ENCODE measurements around the gene EDN2.

Gene EDN2

GRCh38 chr1:41435570-41436178 is 48.8 kb downstream of the EDN2 start:
- Histone ChIP-seq H3K9me3 (ENCODE audit: control insufficient read depth, low read depth, low read length) (no peaks in the 10 kb centered on the region), H3K9ac (ENCODE audit: low read length) (no peak overlapping the region), H3K4me3 (ENCODE audit: low read length) (no peak overlapping the region), H3K27me3 (ENCODE audit: control insufficient read depth, insufficient read depth, low read length) (no peaks in the 10 kb centered on the region), H3K36me3 (ENCODE audit: control insufficient read depth, low read depth, low read length) (no peaks in the 10 kb centered on the region), H3K4me1 (ENCODE audit: control insufficient read depth, low read depth, low read length) (peaks cover 14% of the 10 kb centered on the region), H3K27ac (ENCODE audit: low read length) (no peak overlapping the region)

GRCh38 chr1:41434748-41435449 is 49.6 kb downstream of the EDN2 start:
- H3K27me3 ChIP-seq (ENCODE audit: control insufficient read depth, insufficient read depth, low read length): no peaks in the 10 kb centered on the region
- H3K9ac ChIP-seq (ENCODE audit: low read length): no peak overlapping the region
- no peak overlapping the region for H3K4me3 ChIP-seq (ENCODE audit: low read length)
- no peak overlapping the region for H3K27ac ChIP-seq (ENCODE audit: low read length)
- no peaks in the 10 kb centered on the region for H3K9me3 ChIP-seq (ENCODE audit: control insufficient read depth, low read depth, low read length)
- H3K4me1 ChIP-seq (ENCODE audit: control insufficient read depth, low read depth, low read length): peaks cover 14% of the 10 kb centered on the region
- no peaks in the 10 kb centered on the region for H3K36me3 ChIP-seq (ENCODE audit: control insufficient read depth, low read depth, low read length)

GRCh38 chr1:41434306-41434705 is 50.2 kb downstream of the EDN2 start:
- Histone ChIP-seq H3K36me3 (ENCODE audit: control insufficient read depth, low read depth, low read length) (no peaks in the 10 kb centered on the region), H3K9ac (ENCODE audit: low read length) (no peak overlapping the region), H3K4me3 (ENCODE audit: low read length) (no peak overlapping the region), H3K27me3 (ENCODE audit: control insufficient read depth, insufficient read depth, low read length) (no peaks in the 10 kb centered on the region), H3K4me1 (ENCODE audit: control insufficient read depth, low read depth, low read length) (peaks cover 14% of the 10 kb centered on the region), H3K27ac (ENCODE audit: low read length) (no peak overlapping the region), H3K9me3 (ENCODE audit: control insufficient read depth, low read depth, low read length) (no peaks in the 10 kb centered on the region)

GRCh38 chr1:41433501-41433900 is 51.0 kb downstream of the EDN2 start:
- H3K27ac ChIP-seq (ENCODE audit: low read length): no peak overlapping the region
- peaks cover 14% of the 10 kb centered on the region for H3K4me1 ChIP-seq (ENCODE audit: control insufficient read depth, low read depth, low read length)
- no peaks in the 10 kb centered on the region for H3K9me3 ChIP-seq (ENCODE audit: control insufficient read depth, low read depth, low read length)
- no peak overlapping the region for H3K9ac ChIP-seq (ENCODE audit: low read length)
- no peaks in the 10 kb centered on the region for H3K27me3 ChIP-seq (ENCODE audit: control insufficient read depth, insufficient read depth, low read length)
- H3K36me3 ChIP-seq (ENCODE audit: control insufficient read depth, low read depth, low read length): no peaks in the 10 kb centered on the region
- H3K4me3 ChIP-seq (ENCODE audit: low read length): no peak overlapping the region

- H3K9ac ChIP-seq (ENCODE audit: low read length): no peak overlapping the region
- peaks cover 14% of the 10 kb centered on the region for H3K4me1 ChIP-seq (ENCODE audit: control insufficient read depth, low read depth, low read length)
- H3K36me3 ChIP-seq (ENCODE audit: control insufficient read depth, low read depth, low read length): no peaks in the 10 kb centered on the region
- H3K27me3 ChIP-seq (ENCODE audit: control insufficient read depth, insufficient read depth, low read length): no peaks in the 10 kb centered on the region
- H3K9me3 ChIP-seq (ENCODE audit: control insufficient read depth, low read depth, low read length): no peaks in the 10 kb centered on the region
- no peak overlapping the region for H3K27ac ChIP-seq (ENCODE audit: low read length)
- no peak overlapping the region for H3K4me3 ChIP-seq (ENCODE audit: low read length)
Measured at GRCh38 chr1:41432481-41433280, 51.8 kb downstream of the EDN2 start.

GRCh38 chr1:41431490-41432350 is 52.8 kb downstream of the EDN2 start:
- Histone ChIP-seq H3K4me3 (ENCODE audit: low read length) (no peak overlapping the region), H3K27me3 (ENCODE audit: control insufficient read depth, insufficient read depth, low read length) (no peaks in the 10 kb centered on the region), H3K9ac (ENCODE audit: low read length) (no peak overlapping the region), H3K36me3 (ENCODE audit: control insufficient read depth, low read depth, low read length) (no peaks in the 10 kb centered on the region), H3K4me1 (ENCODE audit: control insufficient read depth, low read depth, low read length) (peaks cover 13% of the 10 kb centered on the region), H3K9me3 (ENCODE audit: control insufficient read depth, low read depth, low read length) (no peaks in the 10 kb centered on the region), H3K27ac (ENCODE audit: low read length) (no peak overlapping the region)

GRCh38 chr1:41430582-41430981 is 53.9 kb downstream of the EDN2 start:
- H3K9ac ChIP-seq (ENCODE audit: low read length): no peak overlapping the region
- H3K27ac ChIP-seq (ENCODE audit: low read length): no peak overlapping the region
- no peaks in the 10 kb centered on the region for H3K27me3 ChIP-seq (ENCODE audit: control insufficient read depth, insufficient read depth, low read length)
- no peaks in the 10 kb centered on the region for H3K9me3 ChIP-seq (ENCODE audit: control insufficient read depth, low read depth, low read length)
- no peaks in the 10 kb centered on the region for H3K36me3 ChIP-seq (ENCODE audit: control insufficient read depth, low read depth, low read length)
- peaks cover 3% of the 10 kb centered on the region for H3K4me1 ChIP-seq (ENCODE audit: control insufficient read depth, low read depth, low read length)
- H3K4me3 ChIP-seq (ENCODE audit: low read length): no peak overlapping the region

- Histone ChIP-seq H3K4me1 (ENCODE audit: control insufficient read depth, low read depth, low read length) (peaks cover 3% of the 10 kb centered on the region), H3K9ac (ENCODE audit: low read length) (no peak overlapping the region), H3K27ac (ENCODE audit: low read length) (no peak overlapping the region), H3K9me3 (ENCODE audit: control insufficient read depth, low read depth, low read length) (no peaks in the 10 kb centered on the region), H3K27me3 (ENCODE audit: control insufficient read depth, insufficient read depth, low read length) (no peaks in the 10 kb centered on the region), H3K4me3 (ENCODE audit: low read length) (no peak overlapping the region), H3K36me3 (ENCODE audit: control insufficient read depth, low read depth, low read length) (no peaks in the 10 kb centered on the region)
Measured at GRCh38 chr1:41430069-41430468, 54.4 kb downstream of the EDN2 start.

GRCh38 chr1:41429641-41430035 is 54.8 kb downstream of the EDN2 start:
- no peak overlapping the region for H3K27ac ChIP-seq (ENCODE audit: low read length)
- H3K4me3 ChIP-seq (ENCODE audit: low read length): no peak overlapping the region
- H3K27me3 ChIP-seq (ENCODE audit: control insufficient read depth, insufficient read depth, low read length): no peaks in the 10 kb centered on the region
- H3K9ac ChIP-seq (ENCODE audit: low read length): no peak overlapping the region
- no peaks in the 10 kb centered on the region for H3K36me3 ChIP-seq (ENCODE audit: control insufficient read depth, low read depth, low read length)
- peaks cover 3% of the 10 kb centered on the region for H3K4me1 ChIP-seq (ENCODE audit: control insufficient read depth, low read depth, low read length)
- no peaks in the 10 kb centered on the region for H3K9me3 ChIP-seq (ENCODE audit: control insufficient read depth, low read depth, low read length)
